GM19023 (cell line): ENCODE measurements around the gene TCEAL3.
"Not testable (repeated sequence)": the region's sequence is repeated elsewhere in the genome, so short reads cannot be mapped to it uniquely, and the experiment has no call there.

Experiments used
- ATAC-seq: cut with Tn5 transposase; IDR thresholded peaks from one replicate; pipeline ENCODE4 v1.9.1; 2021; ENCODE audit warnings: mild to moderate bottlenecking, moderate library complexity; ENCODE audit not compliant: unreplicated experiment

TCEAL3 gene, protein sequence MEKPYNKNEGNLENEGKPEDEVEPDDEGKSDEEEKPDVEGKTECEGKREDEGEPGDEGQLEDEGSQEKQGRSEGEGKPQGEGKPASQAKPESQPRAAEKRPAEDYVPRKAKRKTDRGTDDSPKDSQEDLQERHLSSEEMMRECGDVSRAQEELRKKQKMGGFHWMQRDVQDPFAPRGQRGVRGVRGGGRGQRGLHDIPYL

DNA sequence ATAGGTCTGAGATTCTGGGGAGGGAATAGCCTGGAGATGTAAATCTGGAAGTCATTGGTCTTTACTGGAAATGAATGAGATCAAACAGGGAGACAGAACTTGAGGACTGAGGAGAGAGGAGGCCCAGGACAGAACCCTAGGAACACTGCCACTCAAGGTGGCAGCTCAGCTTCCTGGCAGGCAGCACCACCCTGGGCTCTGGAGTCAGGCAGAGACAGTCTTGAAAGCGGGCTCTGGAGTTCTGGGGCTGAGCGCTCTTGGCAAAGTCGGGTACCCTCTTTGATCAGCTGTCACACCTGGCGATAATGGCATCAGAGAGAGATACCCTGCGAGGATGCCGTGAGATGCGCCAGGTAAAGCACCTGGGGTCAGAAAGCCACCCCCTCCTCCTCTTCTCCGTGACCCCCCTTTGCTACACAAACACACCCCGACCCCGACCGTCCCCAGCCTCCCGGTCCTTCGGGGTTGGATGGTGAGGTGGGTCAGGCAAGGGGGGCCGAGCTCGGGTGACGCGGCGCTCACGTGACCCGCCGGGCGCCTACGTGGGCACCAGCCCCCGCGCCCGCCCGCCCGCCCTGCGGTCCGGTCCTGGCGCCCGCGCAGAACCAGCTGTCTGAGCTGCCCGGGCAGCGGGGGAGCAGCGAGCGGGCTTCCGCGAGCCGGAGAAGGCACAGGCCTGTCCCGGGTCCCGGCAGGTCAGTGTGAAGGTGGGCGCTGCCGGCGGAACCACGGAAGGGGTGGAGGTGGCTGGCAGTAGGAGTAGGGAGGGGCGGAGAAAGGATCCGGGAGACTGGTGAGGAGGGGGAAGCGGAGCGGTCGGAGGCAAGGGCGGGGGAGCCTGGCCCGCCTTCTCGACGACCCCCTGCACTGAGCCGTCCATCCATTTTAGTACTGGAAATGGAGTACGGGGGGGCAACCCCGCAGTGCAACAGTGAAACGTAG lies at the start of gene TCEAL3:
TSS of gene TCEAL3 (plus strand) at position 600 of the 942 bp plus-strand sequence. CDS start 1,102 bp downstream, outside the sequence.
- ATAC-seq: peak; percentile 83

DNA sequence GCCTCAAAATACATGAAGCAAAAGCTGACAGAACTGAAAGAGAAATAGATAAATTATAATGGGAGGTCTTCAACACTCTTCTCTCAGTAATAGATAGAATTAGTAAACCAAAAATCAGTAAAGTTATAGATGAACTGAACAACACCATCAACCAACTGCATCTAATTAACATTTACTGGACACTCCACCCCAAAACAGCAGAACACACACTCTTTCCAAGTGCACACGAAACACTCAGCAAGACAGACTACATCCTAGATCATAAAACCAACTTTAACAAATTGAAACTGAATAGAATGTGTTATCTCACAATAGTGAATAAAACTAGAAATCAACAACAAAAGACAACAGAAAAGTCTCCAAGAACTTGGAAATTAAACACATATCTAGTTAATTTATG lies 47.5 kb upstream of the TCEAL3 start:
- ATAC-seq: no peak

DNA sequence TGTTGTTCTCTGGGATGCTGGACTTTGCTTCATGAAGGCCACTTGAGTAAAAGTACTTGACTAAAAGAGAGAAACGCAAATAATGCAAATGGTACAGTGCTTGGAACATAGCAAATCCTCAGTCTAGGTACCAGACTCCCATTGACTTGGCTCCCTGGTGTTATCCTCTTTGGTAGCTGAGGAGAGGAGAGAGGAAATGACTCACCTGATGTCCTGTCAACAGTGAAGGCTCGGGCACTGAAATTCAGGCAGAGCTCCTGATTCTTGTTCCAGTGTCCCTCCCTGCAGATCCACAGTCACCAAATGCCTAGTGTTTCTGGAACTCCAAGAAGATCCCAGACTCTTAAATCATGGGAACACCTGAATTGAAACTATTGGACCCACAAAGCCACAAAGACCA lies 45.0 kb upstream of the TCEAL3 start:
- ATAC-seq: no peak

DNA sequence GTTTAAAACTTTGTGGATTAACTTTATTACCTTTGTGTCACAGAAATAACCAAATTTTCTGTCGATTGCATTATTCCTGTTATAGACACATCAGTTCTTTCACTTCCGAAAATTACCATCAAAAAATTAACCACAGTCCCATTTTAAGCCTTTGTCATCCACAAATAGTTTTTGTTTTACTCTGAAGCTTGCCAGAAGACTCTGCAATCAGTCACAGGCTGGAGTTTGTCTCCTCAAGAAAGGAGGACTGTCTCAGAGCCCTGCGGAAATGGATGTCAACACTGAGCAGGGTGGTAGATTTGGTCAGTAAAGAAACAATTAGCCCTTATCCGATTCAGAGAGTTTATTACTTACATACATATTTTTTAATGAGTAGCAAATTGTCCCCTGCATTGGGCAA lies 42.6 kb upstream of the TCEAL3 start:
- no peak for ATAC-seq

DNA sequence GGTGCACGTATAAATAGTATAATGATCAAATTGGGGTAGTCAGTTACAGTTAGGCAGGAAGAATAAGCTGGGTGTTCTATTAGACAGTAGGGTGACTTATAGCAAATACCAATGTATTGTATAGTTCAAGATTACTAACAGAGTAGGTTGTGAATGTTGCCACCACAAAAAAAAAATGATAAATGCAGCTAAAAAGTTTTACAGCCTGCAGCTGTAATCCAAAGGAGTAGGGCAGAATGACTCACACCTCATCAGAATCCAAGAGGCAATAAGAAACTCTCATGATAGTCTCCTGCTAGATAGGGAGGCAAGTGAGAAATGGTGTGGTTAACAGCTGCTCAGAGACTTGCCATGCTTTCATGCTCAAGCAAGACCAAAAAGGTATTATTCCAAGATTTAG lies 42.0 kb upstream of the TCEAL3 start:
- ATAC-seq: no peak

DNA sequence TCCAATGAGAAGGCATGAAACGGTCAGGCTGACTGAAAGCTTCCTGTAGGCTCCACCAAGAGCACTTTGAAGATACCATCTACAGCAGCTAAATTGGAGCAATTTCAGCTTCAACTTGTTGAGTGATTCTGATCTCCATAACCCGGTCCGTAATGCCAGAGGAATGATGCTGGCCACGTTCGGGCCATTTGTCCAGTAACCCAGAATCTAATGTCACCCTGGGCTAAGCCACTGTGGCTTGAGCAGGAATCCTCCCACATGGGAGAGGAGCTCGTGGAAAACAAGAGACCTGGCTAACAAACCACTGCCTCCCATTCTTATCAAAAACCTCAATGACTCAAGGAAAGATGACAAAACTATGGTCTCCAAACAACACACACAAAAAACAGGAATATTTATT lies 36.6 kb upstream of the TCEAL3 start:
- no peak for ATAC-seq

DNA sequence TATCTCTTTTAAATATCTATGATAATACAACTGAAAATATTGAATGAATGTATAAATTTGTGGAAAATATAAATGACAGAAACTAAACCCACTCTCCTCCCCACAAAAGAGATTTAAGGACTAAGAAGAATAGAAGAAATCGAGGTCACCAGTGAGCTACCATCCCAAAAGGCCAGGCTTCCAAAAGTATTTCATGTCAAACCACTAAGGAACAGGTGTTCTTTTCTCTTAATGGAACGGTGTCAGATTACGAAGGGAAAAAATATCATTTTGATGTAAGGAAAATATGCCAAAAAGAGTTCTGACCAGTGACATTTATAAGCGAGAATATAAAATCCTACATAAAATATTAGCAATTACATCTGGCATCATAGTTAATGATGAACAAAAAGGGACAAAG lies 36.0 kb upstream of the TCEAL3 start:
- no peak for ATAC-seq

DNA sequence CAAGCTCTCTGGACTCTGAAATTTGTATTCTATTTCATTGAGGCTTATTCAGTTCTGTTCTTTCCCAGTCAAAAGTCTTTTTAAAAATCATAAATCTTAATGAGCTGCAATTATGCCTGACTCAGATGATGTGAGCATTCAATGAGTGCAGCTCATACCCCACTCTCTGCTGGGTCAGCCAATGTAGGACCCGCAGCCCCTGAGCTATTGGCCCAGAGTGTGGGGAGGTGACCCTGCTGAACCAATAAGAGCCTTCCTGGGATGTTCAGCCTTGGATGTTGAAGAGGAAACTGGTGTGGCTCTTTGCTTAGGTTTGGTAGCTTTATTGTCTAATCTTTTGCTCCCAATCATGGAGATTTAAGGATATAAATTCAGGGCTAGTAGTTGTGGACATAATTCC lies 34.6 kb upstream of the TCEAL3 start:
- ATAC-seq: no peak

DNA sequence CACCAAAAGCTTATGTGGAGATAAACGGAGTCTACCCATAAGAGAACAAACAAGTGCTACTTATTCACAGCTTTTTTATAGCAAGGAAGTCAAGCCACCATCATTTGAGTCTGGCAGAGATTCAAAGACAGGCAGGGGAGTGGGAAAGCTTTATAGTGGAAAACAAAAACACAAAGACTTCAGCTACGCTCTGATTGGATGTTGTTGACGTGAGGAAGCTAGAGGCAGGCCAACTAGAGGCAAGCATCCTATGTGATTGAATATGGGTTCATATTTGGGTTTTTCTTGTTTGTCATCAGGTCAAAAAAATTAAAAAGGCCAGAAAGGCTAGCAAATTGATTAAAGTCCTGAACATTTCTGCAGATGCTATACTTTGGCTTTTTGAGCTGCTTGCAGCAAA lies 23.2 kb upstream of the TCEAL3 start:
- ATAC-seq: no peak

DNA sequence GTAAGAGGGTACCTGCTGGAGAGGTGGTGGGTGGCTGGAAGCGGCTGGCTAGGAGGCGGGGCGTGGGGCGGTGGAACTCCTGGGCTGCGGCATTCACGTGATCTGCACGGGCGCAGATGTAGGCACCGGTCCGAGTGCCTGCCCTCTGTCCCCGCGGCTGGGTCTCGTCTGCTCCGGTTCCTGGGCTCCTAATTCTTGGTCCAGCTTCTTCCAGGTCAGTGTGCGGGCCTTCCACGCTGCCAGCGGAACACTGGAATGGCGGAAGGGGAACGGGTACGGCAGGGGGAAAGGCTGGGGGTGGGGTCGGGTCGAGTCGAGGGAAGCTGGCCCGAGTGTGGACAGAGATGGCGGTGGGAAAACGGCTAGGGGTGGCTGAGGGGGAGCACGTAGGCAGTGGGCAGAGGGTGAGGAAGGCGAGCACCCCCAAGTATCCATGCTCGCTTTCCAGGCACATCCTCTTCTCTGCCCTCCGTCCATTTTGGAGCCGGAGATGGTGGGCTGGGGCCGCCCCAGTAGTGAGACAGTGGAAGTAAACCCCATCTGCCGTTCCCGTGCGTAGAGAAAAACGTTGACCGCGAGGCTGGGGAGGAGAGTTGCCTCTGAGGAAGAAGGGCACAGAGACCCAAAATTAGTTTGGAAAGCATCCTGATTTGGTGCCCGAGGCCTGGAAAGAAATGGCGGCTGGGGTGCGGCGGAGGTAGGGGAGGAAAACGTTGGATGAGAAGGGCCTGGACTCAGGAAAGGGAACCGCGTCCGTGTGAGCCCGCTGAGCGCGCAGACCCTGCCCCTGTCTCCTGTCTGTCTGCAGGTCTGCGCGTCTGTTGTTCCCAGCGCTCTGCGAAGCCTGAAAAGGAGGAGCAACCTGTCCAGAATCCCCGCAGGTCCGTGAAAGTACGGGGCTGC lies 22.1 kb upstream of the TCEAL3 start, which contains the start of gene TCEAL4:
TSS of gene TCEAL4 (plus strand) at position 105 of the 903 bp plus-strand sequence. CDS start 1,161 bp downstream, outside the sequence.
- peak; percentile 84 for ATAC-seq

DNA sequence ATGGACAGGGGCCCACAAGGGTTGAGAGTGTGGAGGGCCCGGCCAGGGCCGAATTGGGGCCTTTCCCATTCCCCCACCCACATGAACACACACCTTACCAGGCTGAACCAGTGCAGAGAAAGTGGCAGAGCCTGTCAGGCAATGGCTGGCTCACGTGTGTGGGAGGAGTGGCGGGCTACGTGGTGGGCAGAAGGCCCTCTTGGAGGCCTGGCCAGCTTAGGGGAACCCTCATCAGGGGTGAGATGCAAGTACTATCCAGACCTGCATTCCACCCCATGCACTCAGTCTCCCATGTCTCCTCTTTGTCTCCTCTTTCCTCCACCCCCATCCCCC lies 21.5 kb upstream of the TCEAL3 start:
- ATAC-seq: peak; percentile 14

DNA sequence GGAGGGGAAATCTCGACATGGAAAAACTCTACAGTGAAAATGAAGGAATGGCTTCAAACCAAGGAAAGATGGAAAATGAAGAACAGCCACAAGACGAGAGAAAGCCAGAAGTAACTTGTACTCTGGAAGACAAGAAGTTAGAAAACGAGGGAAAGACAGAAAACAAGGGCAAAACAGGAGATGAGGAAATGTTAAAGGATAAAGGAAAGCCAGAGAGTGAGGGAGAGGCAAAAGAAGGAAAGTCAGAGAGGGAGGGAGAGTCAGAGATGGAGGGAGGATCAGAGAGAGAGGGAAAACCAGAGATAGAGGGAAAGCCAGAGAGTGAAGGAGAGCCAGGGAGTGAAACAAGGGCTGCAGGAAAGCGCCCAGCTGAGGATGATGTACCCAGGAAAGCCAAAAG lies 21.1 kb upstream of the TCEAL3 start:
- no peak for ATAC-seq

DNA sequence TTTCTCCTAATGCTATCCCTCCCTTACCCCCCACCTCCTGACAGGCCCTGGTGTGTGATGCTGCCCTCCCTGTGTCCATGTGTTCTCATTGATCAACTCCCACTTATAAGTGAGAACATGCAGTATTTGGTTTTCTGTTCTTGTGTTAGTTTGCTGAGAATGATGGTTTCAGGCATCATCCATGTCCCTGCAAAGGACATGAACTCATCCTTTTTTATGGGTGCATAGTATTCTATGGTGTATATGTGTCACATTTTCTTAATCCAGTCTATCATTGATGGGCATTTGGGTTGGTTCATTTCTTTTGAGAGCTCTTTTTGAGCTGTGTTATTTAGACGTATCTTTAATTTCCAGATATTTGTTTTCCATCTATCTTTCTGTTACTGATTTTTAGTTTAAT lies 15.5 kb upstream of the TCEAL3 start:
- not testable (repeated sequence) for ATAC-seq

DNA sequence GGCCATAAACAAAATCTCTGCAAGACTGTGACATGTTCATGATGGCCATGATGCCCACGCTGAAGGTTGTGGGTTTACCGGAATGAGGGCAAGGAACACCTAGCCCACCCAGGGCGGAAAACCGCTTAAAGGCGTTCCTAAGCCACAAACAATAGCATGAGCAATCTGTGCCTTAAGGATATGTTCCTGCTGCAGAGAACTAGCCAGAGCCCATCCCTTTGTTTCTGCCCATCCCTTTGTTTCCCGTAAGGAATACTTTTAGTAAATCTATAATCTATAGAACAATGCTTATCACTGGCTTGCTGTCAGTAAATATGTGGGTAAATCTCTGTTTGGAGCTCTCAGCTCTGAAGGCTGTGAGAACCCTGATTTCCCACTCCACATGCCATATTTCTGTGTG lies 12.6 kb upstream of the TCEAL3 start:
- not testable (repeated sequence) for ATAC-seq

DNA sequence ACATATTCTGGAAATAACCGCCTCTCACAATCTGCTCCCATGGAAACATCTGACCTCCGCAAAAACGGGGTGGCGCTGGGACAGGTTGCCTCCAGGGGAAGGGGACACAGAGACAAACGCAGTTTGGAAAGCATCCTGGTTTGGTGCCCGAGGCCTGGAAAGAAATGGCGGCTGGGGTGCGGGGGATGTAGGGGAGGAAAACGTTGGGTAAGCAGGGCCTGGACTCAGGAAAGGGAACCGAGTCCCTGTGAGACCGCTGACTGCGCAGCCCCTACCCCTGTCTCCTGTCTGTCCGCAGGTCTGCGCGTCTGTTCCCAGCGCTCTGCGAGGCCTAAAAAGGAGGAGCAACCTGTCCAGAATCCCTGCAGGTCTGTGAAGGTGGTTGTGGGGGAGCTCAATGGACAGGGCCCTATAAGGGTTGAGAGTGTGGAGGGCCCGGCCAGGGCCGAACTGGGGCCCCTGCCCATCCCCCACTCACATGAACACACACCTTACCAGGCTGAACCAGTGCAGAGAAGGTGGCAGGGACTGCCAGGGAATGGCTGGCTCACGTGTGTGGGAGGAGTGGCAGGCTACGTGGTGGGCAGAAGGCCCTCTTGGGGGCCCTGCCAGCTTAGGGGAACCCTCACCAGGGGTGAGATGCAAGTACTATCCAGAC lies 672 bp downstream of the TCEAL3 start:
- peak; percentile 22 for ATAC-seq

DNA sequence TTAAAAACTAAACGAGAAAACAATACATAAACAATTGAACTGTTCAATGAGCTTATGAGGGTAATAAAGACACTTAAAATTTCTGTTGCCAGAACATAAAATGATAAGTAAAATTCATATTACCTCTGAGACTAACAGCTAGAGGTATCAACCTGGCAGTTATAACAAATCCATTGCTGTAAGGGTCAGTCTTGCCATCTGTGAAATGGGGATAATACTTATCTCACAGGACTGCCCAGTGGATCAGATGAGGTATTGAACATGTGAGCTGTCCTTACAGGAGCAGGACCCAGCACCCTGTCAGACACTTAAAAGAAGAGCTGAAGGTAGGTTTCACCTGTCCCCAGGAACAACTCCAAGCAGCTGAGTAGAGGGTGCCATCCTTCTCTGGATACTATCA lies 2.5 kb downstream of the TCEAL3 start:
- ATAC-seq: no peak

DNA sequence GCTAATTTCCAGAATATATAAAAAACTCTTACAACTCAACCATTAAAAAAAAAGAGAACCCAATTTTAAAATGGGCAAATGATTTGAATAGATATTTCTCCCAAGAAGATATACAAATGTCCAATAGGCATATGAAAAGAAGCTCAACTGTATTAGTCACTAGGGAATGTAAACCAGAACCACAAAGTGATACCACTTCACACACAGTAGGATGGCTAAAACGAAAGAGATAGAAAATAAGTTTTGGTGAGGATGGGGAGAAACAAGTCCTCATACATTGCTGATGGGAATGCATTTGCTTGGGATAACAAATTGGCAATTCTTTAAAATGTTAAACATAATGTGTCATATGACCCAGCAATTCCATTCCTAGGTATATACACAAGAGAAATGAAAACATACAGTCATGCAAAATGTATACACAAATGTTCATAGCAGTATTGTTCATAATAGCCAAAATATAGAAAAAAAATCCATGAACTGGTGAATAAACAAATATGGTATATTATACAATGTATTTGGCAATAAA lies 5.7 kb downstream of the TCEAL3 start:
- no peak for ATAC-seq

DNA sequence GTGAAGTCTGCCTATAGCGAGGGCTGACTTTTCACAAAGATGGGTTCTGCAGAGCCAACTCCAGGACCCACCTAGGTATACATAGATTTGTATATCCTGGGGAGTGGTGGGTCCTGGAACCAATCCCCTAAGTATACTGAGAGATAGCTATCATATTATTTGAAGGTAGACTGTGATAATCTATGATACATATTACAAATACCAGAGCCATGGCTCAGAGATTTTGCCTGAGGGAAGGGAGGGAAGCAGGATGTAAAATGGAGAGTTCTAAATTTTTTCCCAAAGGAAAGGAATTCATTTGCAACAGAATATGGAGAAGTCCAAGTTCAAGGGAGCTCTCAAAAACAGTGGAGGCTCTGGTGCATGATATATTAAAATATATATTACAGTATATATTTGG lies 7.2 kb downstream of the TCEAL3 start:
- no peak for ATAC-seq

DNA sequence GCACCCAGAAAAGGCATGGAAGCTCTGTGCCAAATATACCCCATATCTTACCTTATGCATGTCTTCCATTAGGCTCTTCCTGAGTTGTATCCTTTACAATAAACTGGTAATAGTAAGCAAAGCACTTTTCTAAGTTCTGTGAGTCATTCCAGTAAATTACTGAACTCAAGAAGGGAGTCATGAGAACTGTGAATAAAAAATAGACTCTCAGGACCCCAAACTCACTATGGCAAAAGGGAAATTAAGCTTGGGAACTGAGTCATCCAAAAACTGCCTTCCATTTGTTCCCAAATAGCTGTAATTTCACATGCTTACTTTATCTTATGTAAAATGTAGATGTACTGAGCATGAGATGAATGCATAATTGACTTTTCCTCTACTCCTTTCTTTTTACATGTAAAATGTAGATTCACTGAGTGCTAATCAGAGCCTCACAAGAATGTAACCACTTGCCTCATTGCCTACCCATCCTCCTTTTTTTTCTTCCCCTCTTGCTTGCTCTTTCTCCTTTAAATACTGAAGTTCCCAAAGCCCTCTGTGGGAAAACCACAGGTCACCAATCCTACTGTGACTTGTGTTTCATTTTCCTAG lies 8.1 kb downstream of the TCEAL3 start:
- no peak for ATAC-seq

DNA sequence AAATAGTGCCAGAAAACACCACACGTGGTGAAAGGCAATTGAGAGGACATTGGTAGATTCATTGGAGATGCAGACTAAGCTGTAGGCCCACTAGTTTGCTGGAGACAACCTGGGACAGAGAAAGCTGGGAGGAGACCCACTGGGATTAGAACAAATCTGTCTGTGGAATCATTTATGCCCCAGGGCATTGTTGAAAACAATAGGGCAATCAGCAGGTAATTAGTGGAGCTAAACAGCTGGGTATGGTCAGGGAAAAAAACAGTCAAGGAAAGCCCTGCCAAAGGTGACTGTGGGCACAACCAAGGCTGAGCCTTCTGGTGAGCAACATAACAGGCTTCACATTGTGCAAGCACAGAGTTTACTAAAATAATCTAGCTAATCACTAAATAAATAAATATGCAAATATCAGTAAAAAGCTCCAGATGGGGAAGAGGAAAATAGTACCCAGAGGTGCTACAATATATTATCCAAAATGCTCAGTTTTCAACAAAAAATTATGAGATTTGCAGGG lies 9.0 kb downstream of the TCEAL3 start:
- ATAC-seq: no peak
